Kasumi-1 (cell line): ENCODE data around the gene RAB27B.

Experiments used
- DNase-seq, 2 experiments: peaks; one replicate each; lab custom pipeline; 2025; lab: John Stamatoyannopoulos, UW

RAB27B gene

DNA sequence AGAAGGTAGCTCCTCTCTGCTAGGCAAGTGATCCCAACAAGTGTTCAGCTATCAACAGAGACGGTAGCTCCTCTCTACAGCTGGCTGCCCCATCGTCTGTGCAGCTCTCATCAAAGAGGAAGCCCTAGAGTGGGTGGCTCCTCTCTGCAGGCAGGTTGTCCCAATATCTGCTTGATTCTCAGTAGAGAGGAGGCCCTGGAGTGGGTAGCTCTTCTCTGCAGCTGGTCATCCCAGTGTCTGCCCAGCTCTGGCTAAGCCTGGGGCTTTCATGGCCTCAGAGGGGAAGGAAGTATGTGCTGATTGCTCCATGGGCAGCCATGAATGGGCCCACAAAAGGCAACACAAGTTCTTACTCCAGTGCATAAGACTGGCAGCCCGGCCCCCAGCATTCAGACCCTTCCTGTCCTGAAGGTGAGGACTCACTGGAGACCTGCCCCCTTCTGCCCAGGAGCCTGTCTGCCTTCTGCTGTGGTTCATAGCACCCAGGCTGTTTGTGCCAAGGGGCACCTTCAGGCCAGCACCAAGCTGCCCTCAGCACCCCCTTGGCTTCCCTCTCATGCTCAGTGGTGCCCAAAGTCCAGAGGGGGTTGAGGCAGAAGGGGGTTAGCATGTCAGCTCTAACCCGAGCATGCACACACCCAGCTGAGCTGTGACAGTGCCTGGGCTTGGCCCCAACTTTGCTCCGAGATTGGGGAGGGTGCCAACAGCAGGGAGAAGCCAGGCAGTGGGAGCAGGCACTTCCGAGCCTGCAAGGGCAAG is 82.1 kb downstream of the RAB27B start:
- DNase-seq, result no peak

DNA sequence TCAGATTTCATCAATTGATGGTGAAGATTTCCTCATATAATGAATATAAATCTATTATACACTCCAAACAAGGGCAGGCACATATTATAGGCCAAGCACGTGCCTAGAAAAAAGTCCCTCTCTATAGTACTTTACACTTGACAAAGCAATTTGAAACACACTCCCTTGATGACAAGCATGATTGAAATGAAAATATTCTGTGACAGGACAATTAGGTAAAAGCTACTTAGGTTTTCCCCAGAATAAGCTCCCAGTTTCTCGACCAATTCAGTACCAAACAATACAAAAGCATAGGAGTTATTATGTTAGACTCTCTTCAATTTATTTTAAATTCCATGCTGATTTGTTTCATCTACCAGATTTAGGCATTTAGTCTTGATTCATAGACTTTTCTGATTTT is 83.3 kb downstream of the RAB27B start:
- DNase-seq, result no peak

DNA sequence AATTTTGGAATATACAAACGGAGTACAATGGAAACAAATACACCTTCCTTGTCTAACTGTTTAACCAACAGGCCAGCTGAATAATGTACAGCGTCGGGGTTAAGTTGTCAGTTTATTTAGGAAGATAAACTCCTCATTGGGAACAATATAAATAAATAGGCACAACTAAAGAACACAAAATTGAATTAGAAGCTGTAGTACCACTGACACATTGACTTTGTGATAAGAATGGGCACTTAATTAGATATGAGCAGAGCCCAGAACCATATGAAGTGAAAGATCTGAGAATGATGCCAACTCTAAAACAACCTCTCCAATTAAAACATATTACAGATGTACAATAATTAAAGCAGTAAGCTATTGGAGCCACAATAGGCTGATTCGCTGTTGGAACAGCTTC is 86.5 kb downstream of the RAB27B start:
- DNase-seq, result no peak

DNA sequence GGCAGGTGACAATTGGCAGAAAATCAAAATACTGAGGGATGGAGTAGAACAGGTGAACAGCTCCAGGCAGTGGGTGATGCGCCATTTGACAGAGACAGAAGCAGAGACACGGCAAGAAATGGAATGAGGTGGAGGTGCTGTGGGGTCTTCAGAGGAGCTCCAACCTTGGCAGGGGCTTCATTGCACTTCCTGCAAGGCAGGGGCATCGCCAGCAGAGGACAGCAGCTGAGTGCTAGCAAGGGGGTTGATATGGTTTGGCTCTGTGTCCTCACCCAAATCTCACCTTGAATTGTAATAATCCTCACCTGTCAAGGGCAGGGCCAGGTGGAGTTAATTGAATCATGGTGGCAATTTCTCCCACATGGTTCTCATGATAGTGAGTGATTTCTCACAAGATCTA is 88.2 kb downstream of the RAB27B start:
- DNase-seq, result no peak

DNA sequence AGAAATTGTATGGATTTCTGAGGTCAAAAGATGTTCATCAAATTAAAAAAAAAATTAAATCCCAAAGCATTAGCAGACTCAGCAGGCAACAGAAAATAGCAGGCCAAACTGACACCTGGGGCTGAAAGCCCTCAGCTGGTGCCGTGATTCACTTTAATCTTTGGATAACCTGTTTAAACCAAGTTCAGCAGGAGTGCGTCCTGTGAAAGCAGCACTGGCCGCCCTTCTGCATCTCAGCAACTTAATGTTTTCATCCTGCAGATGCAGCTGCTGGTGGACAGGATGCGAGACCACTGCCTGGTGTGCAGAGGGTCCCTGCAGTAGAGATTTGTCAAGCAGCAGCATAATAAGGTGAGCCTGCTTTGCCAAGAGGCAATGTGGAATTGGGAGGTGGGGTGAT is 89.8 kb downstream of the RAB27B start:
- no peak for DNase-seq

GRCh38 chr18:54919412-54919811 is 91.1 kb downstream of the RAB27B start:
- no peak for DNase-seq

GRCh38 chr18:54923339-54923956 is 95.2 kb downstream of the RAB27B start:
- no peak for DNase-seq

DNA sequence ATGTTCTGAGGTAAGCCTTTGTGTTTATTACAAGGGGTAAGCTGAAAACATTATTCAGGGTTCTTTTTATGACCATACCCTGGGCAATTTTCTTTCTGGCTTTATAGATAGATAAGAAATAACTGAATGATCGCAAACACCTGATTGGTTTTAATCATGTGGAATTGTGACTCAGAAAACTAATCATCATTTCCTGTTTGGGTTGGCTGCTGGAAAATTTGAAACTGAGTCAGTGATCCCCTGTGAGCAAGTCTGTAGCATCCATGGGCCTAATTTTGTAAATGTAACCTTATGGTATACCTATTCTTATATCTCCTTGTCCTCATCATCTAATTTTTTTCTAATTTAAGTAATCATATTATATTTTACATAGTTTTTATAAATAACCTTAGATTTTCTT is 96.7 kb downstream of the RAB27B start:
- DNase-seq, result no peak

- DNase-seq, result no peak
These were observed 98.5 kb downstream of the RAB27B start for GRCh38 chr18:54926593-54927325.

GRCh38 chr18:54928236-54928635 is 100.0 kb downstream of the RAB27B start:
- no peak for DNase-seq

DNA sequence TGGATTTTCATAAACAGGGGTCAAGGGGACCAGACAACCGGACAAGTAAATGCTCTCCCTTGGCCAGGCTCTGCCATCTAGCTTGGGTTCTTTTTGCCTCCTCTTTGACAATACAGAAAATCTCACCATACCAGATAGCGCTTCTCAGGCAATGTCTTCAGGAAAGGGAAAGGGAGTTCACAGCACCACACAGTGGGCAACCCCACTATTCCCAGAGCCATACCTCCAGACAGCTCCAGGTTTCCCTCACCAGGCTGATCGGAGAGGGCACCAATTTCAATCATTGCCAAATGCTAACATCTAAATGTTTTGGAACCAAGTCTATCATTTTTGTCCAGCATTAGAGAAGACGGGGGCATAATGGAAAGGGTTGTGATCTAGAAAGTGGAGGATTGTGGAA is 102.9 kb downstream of the RAB27B start:
- no peak for DNase-seq

DNA sequence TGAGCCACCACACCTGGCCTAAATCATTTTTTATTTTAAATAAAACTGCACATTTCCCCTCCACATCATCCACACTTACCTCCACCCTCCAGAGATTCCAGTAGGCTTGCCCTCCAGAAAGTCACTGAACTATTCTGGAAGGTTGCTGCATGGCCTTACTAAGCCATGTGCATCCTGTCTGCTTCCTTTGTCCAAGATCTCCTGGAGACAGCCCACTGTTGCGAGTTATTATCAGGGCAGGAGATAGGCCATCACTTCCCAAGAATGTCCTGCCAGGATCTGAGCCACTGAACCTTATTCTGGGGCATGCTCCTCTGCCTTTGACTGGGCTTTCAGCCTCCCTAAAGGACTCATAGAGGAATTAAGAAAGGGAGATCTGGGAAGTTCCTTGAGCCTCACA is 104.2 kb downstream of the RAB27B start:
- no peak for DNase-seq

GRCh38 chr18:54938506-54938905 is 110.2 kb downstream of the RAB27B start:
- DNase-seq, result no peak

- no peak for DNase-seq
These were observed 111.2 kb downstream of the RAB27B start for GRCh38 chr18:54939361-54939917.

GRCh38 chr18:54942144-54942543 is 113.9 kb downstream of the RAB27B start:
- no peak for DNase-seq

DNA sequence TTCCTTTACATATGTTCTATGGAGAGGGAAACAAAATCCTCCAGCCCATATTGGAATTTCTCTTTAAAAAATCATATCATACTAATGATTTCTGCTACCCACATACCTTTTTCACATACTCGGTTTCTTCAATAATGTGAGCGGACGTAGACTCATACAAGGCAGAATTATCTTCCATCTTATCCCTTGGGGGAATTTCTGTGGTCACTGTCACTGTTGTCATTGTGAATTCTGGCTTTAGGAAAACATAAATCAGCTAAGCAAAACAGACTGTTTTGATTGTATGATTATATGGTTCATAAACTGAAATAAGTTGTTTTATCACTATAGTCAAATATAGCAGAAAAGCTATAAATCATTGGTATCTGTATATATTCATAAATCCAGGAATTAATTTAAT is 114.3 kb downstream of the RAB27B start:
- no peak for DNase-seq
